22Rv1 (cell line): ENCODE results near the gene GPC5.

Source experiments
- CTCF ChIP-seq: fragments of 450-650 bp; IDR thresholded peaks from 2 replicates; pipeline ENCODE4 v1.5.1; 2017; ENCODE audit warnings: mild to moderate bottlenecking
- ZFX ChIP-seq: fragments of 450-650 bp; IDR thresholded peaks from 2 replicates; pipeline ENCODE4 v1.6.1; 2017; ENCODE audit warnings: antibody characterized with exemption, borderline replicate concordance

DNA sequence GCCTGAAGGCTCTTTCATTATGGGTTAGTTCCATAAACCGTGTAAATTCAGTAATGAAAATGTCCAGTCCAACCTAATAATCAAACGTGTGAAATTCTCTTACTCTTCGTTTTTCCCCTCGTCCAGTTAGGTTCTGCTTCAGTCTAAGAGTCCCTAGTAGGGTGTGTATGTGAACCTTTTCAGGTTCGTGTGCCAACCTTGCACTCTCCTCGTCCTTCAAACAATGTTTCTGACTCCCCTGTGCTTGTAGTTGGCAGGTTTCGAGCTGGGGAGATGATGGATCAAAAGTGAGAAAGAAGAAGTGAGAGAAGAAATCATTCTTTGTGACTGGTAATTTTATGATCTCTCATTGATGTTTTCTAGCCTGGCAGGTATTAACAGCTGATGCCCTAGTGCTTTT lies 366.1 kb downstream of the GPC5 start:
- TF ChIP-seq CTCF: no peak
- TF ChIP-seq ZFX: no peak
